ENCODE data around the gene UBE2I. TPM values are rescaled to one million over a fixed set of nuclear protein-coding genes. Genes with fewer than 3 reads are reported as not detected.

UBE2I gene
- total RNA-seq, 1 experiment from 2014 or later: 212 TPM

GRCh38 chr16:1272453-1273198 is 36.8 kb upstream of the UBE2I start:
- ATAC-seq (no peak), DNase-seq (ENCODE audit: low read depth, low spot score) (no peak)
- no peak overlapping the region for H3K4me3 ChIP-seq (replicated peaks in 1 of 2; ENCODE audit: low read depth in 1 of 2, low read length in 2 of 2)
- H3K36me3 ChIP-seq (ENCODE audit: control insufficient read depth in 1 of 2, insufficient read depth in 2 of 2, low read length in 2 of 2): no peaks in the 10 kb centered on the region
- no peaks in the 10 kb centered on the region for H3K27me3 ChIP-seq (ENCODE audit: insufficient read depth, low read length)
- BruUV-seq (replicated peaks): no TSS peak
- H3K79me2 ChIP-seq (ENCODE audit: insufficient read depth, low read length): no peaks in the 10 kb centered on the region
- peaks cover 4 to 5% of the 10 kb centered on the region in 2 experiments; a peak in 3 of 4 replicates for H3K4me1 ChIP-seq (ENCODE audit: control insufficient read depth in 1 of 2, insufficient read depth in 2 of 2, low read length in 2 of 2)
- no peak overlapping the region for H2AFZ ChIP-seq (ENCODE audit: low read depth, low read length, poor library complexity, severe bottlenecking)
- TF ChIP-seq ZFX (IDR thresholded peaks at IDR 0.05) (no peak), CEBPB (IDR thresholded peaks at IDR 0.05; ENCODE audit: low read depth) (no peak), ZBTB33 (IDR thresholded peaks at IDR 0.05; ENCODE audit: extremely low read depth, insufficient replicate concordance, low read length) (no peak), POLR2A (IDR thresholded peaks at IDR 0.05; ENCODE audit: borderline replicate concordance, extremely low read depth, insufficient read depth, insufficient read length) (no peak), ZNF274 (IDR thresholded peaks at IDR 0.05; ENCODE audit: low read depth, low read length) (no peak), SRF (IDR thresholded peaks at IDR 0.05; ENCODE audit: low read depth) (no peak), EZH2phosphoT487 (IDR thresholded peaks at IDR 0.05; ENCODE audit: borderline replicate concordance) (no peak), MAX (IDR thresholded peaks at IDR 0.05) (no peak), POLR2AphosphoS5 (IDR thresholded peaks at IDR 0.05; ENCODE audit: low read depth, low read length) (no peak), YY1 (IDR thresholded peaks at IDR 0.05; ENCODE audit: extremely low read depth, insufficient replicate concordance, low read depth, low read length) (no peak), CTCF (IDR thresholded peaks at IDR 0.05 in 2 of 3, conservative IDR thresholded peaks at IDR 0.05 in 1 of 3; ENCODE audit: borderline replicate concordance in 1 of 3, insufficient read depth in 1 of 3, low read depth in 2 of 3, low read length in 2 of 3) (no peak), ATF3 (IDR thresholded peaks at IDR 0.05) (no peak), TCF7L2 (IDR thresholded peaks at IDR 0.05; ENCODE audit: borderline replicate concordance, extremely low read depth, insufficient read depth, insufficient read length) (no peak), SIN3A (IDR thresholded peaks at IDR 0.05; ENCODE audit: low read depth) (no peak), ELF1 (IDR thresholded peaks at IDR 0.05; ENCODE audit: borderline replicate concordance, low read depth) (no peak), SP1 (IDR thresholded peaks at IDR 0.05; ENCODE audit: low read depth) (no peak), EGR1 (IDR thresholded peaks at IDR 0.05; ENCODE audit: low read depth) (no peak)
- H3K4me2 ChIP-seq (ENCODE audit: low read length): no peak overlapping the region
- CTCF ChIA-PET: no interaction called here
- H3K9ac ChIP-seq (ENCODE audit: low read length): no peak overlapping the region
- H4K20me1 ChIP-seq (ENCODE audit: insufficient read depth): no peaks in the 10 kb centered on the region
- no peaks in the 10 kb centered on the region for H3K9me2 ChIP-seq (ENCODE audit: insufficient read depth)
- no peak overlapping the region for H3K27ac ChIP-seq (ENCODE audit: low read depth, low read length)
- H3K9me3 ChIP-seq (ENCODE audit: control insufficient read depth in 1 of 2, insufficient read depth in 1 of 2, low read depth in 1 of 2, low read length in 2 of 2): no peaks in the 10 kb centered on the region
- POLR2A ChIA-PET: no interaction called here
- RAD21 ChIA-PET (ENCODE audit: low non-redundant PET in 1 of 2, low total read pairs in 2 of 2, uncharacterized antibody in 2 of 2, unreplicated experiment in 2 of 2): no interaction called here
- intact Hi-C loops (cut with micrococcal nuclease): no loop called here

Data from HCT116 (cell line).